Activated CD4-positive, alpha-beta T cell treated with anti-CD3 and anti-CD28 coated beads, Interleukin-2, amount 50 U/mL, for 16 hours (primary cell): ENCODE measurements around the gene RABAC1.
"Not testable (repeated sequence)": the region's sequence is repeated elsewhere in the genome, so short reads cannot be mapped to it uniquely, and the experiment has no call there.

ENCODE experiments used
- DNase-seq: peaks from one replicate; pipeline ENCODE4 v3.0.0-alpha.2; 2020

Gene RABAC1

DNA sequence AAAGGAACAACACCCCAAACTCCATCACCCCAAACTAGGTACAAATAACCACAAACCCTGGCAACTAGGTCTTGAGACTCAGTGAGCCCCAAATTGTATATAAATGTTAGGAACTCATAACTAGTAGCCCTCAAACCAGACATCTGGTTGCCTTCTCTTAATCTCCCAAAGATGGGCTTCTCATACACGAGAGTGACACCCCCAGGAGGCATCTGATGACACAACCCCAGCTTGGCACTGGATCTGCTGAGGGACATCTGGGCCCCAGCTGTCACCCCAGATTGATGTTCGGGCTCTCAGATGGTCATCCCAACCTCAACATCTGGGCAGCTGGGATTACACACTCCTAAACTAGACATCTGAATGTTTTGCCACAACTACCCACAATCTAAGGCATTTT is 14.8 kb downstream of the RABAC1 start:
- no peak for DNase-seq

DNA sequence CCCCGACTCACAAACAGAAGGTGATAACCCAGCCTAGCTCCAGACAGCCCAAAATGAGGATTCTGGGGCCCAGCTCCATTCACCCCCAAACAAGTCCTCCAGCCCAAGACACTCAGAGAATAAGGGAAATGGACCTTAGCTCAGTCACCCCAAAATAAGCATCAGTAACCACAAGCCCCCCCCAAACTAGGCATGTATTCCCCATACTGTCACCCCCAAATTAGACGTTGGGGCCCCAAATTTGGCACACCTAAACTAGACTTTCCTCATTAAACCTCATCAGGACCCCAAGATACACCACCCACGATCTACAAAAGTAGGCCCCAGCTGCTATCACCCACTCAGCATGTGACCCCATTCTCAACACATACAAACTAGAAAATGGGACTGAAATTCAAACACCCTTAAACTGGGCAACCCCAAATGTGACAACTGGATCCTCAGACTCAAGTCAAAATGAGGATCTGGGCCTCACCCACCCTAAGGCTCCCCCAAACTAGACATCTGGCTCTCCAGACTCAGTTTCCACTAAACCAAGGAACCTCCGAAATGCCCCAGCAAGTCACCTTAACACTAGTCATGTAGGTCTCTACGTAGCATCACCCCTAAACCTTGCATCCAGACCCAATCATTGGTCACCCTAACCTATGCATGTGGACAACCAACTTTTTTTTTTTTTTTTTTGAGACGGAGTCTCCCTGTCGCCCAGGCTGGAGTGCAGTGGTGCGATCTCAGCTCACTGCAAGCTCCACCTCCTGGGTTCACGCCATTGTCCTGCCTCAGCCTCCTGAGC is 17.5 kb downstream of the RABAC1 start:
- DNase-seq = no peak

DNA sequence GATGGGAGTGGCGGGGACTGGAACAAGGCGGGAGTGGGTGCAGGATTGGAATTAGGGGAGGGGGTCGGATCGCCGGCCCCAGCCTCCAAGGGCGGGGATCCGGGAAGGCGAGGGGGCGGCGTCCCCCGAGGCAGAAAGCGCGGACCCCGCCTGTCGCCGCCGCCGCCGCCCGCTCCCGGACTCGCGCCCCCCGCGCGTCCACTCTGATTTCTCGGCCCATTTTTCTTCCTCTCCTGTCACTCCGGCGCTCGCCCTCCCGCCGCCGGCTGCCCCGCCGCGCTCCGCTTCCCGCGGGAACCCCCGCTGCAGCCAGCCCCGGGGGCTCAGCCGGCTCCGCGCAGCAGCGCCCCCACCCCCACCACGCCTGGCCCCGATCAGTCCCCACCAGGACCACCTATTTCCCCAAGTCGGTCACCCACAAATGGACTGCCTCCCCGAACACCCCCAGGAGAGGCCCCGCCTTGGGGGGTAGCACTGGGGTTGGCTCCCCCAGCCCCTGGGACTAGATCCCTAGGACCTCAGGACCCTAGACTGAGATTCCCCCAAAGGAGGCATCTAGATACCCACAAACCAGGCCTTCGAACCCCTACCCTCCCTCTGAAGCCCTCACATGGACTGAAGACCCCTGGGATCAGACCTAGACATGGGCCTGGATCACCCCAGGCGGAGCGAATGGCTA is 18.3 kb downstream of the RABAC1 start:
- no peak for DNase-seq

DNA sequence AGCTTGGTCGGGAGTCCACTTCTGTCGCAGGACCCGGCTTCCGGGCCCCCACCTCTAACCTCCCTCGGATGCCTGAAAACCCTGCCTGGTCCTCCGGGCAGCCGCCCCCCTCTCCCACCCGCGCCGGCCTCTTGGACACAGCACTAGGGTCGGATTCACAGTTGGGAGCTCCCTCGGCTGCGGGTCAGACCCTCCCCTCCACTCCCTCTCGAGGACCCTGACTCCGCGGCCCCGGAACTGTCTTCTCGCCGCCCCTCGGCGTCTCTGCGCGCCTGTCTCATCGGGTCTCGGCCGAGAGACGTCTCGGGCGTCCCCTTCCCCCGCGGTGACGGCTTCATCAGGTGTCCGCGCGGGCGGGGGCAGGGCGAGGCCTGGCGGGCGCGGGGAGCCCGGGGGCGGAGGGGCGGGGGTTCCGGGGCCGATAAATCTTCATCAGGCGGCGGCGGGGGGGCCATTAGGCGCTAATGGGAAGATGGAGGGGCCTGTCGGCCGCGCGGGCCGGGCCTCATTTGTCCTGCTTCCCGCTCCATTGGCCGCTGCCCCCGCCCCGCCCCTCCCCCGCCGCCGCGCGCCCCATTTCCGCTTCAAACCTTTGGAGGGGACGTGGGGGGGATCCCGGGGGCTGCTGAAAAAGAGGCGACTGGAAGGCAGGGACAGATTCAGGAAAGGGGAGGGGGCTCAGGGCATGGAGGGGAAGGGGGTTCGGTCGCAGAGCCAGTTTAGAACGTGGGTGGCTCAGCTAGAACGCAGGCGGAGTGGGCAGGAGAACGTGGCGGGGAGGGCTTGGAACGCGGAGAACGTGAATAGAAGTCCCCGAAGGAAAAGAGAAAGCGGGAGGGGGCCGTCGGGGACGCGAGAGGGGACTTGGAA is 19.0 kb downstream of the RABAC1 start:
- no peak for DNase-seq

DNA sequence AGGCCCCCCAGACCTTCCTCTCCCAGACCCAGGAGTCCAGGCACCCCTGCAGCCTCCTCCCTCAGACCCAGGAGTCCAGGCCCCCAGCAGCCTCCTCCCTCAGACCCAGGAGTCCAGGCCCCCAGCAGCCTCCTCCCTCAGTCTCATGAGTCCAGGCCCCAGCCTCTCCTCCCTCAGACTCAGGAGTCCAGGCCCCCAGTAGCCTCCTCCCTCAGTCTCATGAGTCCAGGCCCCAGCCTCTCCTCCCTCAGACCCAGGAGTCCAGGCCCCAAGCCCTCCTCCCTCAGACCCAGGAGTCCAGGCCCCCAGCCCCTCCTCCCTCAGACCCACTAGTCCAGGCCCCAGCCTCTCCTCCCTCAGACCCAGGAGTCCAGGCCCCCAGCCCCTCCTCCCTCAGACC is 19.9 kb downstream of the RABAC1 start:
- DNase-seq = not testable (repeated sequence)

DNA sequence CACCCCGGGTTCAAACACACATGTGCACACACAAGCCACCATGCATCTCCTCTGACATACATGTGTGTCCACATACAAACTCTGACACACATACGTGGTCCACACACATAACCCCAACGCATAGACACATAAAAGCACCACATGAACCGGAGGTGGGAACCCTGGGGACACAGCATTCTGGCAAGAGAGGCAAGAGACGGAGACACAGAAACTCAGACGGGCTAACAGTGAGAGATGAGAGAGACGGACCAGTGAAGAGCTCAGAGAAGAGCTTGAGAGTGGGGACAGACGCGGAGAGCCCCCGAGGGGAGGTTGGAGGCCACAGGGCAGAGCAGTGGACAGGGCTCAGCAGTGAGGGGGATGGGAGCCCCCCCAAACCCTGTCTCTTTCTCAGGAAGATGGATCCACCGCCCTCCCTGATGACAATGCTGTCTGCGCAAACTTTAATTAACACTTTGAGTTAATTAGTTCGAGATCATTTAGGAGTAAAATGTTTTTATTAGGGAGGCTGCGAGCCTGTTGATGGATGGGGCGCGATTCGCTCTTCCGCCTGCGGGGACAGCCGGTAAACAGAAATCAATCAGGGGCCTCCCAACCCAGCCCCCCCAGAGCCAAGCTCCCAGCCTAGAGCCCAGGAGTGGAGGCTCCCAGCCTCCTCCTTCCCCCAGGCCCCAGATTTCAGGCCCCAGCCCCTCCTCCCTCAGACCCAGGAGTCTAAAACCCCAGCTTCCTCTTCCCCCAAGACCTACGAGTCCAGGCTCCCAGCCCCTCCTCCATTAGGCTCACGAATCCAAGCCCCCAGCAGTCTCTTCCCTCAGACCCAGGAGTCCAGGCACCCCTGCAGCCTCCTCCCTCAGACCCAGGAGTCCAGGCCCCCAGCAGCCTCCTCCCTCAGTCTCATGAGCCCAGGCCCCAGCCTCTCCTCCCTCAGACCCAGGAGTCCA is 21.3 kb downstream of the RABAC1 start:
- no peak for DNase-seq

DNA sequence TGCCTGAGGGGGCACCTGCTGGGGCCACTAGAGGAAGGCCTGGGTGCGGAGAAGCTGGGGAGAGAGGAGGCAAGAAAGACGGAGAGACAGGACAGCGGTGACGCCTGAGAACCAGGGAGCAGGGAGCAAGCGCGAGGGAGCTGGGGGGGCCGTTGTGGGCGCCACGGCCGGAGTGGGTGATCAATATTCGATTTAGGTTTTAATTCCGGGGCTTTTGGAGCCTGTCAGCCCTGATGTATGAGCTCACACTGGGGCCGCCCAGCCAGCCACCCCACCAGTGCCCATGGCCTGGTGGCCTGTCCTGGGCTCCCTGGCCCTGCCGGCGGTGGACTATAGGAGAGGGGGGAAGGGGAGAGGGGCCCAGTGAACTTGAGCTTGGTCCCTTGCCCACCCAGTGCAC is 22.2 kb downstream of the RABAC1 start:
- no peak for DNase-seq

DNA sequence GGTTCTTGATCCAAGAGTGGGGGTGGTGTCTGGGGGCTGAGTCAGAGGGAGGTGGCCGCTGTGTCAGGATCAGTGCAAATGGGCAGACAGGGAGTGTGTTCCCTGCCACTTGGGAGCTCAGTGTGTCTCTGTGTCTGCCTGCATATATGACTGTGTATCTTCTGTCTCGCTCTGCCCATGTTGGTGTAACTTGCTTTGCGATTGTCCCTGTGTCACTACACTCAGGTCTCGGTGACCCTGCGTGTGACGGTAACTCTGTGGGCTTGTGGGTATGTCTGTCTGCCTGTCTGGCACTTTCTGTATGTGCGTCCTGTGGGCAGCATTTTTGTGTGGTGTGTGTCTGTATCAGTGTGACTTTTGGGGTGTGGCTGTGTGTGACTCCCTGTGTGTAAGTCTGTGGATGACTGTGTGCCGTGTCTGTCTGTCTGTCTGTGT is 22.7 kb downstream of the RABAC1 start:
- no peak for DNase-seq

DNA sequence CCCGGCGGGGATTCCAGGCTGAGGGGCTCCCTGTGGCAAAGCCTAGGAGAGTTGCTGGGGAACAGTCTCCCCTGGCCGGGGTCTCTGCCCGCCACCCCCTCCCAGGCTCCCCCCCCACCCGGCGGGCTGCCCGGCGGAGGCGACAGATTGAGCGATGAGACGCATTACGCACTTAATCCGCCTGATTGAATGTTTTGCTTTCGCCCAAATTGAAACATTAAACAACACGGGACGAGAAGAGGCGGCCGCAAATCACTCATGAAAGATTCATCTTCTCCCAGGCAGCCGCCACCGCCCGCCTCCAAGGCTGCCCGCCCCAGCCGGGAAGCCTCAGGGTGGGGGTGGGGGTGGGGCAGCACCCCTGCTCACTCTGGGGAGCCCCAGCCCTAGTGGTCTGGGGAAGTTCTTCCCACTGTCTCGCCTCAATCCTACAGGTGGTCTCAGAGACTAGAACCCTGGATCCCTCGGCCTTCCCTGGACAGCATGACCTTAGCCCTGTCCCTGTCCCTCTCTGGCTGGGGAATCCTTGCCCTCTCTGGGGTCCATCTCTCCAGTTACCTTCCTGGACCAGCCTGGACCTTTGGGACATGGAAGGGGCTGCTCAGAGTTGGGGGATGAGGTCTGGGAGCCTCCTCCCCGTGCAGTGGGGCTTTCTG is 23.2 kb downstream of the RABAC1 start:
- DNase-seq = no peak

DNA sequence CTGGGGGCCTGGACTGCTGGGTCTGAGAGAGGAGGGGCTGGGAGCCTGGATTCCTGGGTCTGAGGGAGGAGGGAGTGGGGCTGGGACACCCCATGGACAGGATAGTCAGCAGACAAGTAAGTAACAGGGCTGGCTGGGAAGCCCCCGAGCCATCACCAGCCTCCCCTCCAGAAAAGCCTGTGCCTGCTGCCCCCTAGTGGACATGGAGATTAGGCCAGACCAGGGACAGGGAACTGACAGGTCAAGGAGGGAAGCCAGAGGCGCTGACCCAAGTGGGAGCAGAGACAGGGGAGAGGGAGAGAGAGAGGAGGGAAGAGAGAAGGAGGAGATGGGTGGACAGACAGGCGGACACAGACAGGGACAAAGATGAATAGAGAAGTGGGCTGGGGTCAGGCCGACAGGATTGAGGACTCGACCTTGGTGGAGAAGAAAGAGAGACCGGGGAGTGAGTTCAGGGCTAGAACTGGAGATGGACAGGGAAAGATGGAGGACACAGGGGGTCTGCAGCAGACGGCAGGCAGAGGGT is 24.2 kb downstream of the RABAC1 start:
- DNase-seq = peak; percentile 72

DNA sequence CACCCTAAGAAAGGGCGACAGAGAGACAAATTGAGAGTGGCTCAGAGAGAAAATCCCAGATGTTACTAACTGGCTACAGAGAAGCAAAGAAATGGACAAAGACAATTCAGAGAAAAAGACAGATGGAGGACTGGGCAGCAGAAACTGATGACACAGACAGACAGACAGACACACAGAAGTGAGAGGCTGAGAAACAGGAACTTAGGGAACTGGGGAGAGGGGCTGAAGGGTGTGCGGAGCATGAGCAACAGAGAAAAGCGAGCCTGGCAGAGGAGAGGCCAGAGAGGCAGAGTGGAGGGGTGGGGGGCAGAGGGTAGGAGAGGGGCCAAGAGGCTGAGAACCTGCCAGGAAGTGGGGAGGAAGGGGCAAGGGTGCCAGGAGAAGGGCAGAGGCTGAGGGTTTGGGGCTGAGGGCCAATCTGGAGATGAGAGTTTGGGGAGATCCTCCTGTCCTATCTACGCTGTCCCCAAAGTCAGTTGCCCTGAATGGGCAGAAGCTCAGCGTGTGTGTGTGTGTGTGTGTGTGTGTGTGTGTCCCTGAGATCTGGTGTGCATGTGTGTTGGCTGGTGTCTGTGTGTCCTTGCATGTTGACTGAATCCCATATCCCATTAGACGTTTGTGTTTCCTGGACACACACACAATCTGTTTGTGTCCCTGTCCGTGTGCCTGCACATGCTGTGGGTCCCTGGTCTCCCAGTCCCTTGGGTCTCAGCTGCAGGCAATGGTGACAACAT is 25.3 kb downstream of the RABAC1 start:
- no peak for DNase-seq

DNA sequence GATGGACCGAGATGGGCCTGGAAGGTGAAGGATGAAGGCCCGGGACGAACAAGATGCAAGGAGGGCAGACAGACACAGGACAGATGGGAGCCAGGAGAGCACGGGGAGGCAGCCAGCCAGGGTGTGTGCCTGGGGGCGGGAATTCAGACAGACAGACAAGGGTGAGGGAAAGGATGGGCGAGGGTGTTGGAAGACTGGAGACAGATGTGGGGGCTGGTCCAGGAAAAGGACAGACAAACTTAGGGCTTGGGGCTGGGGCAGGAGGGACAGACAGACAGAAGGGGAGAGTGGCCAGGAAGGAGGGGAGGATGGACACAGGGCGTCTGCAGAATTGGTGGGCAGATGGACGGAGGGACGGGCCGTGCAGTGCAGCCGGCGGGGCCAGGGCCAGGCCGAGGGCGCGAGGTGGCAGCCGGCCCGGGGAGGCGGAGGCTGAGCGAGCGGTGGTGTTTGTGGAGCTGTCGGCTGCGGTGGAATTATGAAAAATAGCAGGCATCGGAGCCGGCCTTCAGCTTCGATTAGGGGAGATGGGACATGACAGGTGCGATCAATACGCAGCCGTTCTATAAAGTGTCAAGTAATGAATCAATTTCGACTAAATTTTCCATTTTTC is 26.3 kb downstream of the RABAC1 start:
- no peak for DNase-seq

DNA sequence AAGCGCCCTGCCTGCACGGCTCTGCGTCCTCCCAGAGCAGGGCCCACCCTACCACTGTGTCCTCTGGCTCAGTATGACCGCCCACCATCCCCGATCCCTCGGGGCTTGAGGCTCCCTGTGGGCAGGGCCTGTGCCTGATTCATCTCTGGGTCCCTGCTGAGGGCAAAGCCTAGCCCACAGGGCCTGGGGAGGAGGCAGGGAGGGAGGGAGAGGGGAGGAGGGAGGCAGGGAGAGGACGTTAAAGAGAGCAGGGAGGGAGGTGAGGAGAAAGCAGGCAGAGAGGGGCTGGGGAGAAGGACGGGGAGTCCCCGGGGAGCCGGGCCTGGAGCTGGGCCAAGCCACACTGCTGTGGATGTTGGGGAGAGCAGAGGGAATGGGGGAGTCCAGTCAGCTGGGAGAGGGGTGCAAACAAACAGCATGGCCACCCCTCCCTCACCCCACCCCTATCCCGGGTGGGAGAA is 26.8 kb downstream of the RABAC1 start:
- no peak for DNase-seq

DNA sequence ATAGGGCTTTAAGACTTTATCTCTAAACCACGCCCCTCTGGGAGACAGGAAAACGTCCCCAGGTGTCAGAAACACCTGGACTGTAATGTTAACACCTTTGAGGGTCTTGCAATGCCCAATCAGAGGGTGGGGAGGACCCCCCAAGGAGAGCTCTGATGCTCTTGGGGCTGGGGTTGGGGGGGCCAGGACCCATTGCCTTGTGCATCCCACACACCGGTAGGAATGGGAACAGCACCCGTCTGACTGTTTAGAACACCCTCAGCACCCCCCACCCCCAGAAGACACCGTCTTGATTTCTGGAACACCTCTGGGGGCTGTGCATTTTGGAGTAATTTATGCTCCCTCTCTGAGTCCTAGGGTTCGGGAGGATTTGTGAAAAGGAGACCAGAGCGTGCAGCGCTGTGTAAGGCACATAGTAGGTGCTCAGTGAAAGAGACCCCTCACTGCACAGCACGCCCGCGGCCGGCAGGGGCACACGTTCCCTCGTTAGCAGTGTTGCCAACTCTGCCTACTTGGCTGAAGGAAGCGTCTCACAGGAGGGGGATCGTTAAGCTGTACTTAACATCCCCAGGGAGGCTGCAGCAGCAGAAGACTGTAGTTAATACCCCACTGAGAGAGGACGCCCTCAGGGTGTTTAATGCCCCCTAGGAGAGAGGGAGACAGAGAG is 28.1 kb downstream of the RABAC1 start:
- no peak for DNase-seq

DNA sequence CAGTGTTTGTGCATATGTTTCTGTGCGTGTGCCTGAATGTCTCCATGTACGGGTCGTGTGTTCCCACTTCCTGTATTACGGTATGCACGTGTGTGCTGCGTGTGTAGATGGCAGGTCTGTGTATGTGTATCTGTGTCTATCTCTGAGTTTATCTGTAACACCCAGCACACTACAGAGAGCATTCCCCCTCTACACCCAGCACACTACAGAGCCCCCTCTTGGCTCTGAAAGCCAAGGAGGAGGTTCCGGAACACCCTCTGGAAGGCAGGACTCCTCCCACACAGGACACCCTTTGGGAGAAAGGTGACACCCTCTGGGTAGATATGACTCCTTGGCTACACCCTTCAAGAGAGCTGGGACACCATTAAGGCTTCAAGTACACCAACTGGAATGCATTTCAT is 28.8 kb downstream of the RABAC1 start:
- no peak for DNase-seq

DNA sequence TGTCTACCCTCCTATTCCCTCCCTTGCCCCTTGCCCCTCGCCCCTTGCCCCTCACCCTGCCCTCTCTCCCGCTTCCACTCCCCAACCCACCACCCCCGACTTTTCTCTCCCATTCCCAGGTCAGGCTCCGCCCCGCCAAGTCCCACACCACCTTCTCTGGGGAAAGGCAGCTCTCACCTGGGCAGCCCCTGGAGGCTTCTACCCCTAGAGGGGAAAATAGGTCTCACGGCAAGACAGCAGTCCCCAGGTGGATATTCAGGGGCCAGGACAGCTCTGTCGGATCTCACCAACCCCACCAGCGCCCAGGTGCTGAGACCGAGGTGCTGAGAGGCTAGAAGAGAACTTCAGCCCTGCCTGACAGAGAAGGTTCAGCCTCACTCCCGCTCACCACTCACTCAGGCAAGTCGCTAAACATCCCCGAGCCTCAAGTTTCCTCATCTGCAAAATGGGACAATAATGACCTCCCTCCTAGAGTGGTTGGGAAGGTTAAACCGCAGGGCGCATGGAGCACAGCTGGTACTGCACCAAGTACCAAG is 29.5 kb downstream of the RABAC1 start:
- DNase-seq = no peak

DNA sequence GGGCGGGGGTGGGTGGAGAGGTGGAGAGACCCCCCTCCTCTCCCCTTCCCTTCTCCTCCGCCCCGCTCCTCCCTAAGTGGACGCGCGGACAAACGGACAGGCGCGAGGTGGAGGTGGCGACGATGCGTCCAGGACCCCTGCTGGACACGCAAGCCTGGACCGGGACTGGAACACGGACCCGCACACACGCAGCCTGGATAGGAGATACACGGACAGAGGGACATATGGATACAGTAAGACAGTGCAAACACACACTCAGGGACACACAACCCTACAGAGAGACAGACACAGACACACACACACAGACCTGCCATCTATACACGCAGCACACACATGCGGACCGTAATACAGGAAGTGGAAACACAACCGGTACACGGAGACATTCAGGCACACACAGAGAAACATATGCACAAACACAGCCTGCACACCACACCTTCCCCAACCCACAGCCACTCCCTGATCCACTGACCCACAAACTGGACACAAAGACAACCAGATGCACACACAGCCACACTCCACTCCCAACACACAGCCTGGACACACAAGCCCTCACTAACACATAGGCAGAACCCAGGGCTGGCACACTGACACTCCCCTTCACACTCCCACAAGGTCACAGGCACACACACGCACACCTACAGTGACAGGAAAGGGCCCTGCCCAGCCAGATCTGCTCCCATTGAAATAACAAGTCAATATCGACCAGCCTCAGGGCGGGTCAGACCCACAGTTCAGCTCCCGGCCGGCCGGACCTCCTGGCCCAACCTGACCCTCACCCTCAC is 30.2 kb downstream of the RABAC1 start:
- no peak for DNase-seq

DNA sequence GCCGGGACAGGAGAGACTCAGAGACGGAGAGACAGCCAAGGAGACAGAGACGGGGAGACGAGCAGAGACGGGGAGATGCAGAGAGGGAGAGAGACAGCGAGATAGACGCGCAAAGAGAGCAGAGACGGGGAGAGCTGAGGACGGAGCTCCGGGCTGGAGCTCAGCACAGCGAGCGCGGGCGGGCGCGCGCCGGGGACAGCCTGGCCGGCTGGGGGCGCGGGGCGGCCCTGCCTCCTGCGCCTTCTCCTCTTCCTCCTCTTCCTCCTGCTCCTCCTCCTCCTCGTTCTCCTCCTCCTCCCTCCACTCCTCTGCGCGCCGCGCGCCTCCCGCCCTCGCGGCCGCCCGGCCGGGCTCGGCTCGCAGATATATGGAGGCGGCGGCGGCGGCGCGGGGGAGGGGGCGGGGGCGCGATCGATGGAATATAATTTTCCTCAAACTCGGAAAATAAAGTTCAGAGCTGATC is 30.9 kb downstream of the RABAC1 start, which contains the start of gene ERFL:
Gene ERFL (minus strand): TSS at position 229 of the 463 bp plus-strand sequence. CDS start 15,530 bp downstream, outside the sequence.
- peak; percentile 25 for DNase-seq
